ENCODE data around the gene ABCA9.

ABCA9 gene

GRCh38 chr17:69096541-69096940 lies 35.8 kb upstream of the ABCA9 start:
- Histone ChIP-seq H2AFZ (no peak overlapping the region), H3K27me3 (ENCODE audit: control insufficient read depth, insufficient read depth, low read length) (no peaks in the 10 kb centered on the region), H3K36me3 (ENCODE audit: control insufficient read depth, insufficient read depth, low read length) (no peaks in the 10 kb centered on the region), H3K4me2 (ENCODE audit: low read length) (no peak overlapping the region), H3K79me2 (no peaks in the 10 kb centered on the region), H3K4me3 (ENCODE audit: low read depth, low read length) (no peak overlapping the region), H3K4me1 (no peaks in the 10 kb centered on the region), H3K9ac (no peak overlapping the region), H3K9me3 (ENCODE audit: control insufficient read depth, low read length) (no peaks in the 10 kb centered on the region), H3K27ac (no peak overlapping the region)
- no peak for TF ChIP-seq CTCF (IDR thresholded peaks at IDR 0.05)

- Histone ChIP-seq H2AFZ (no peak overlapping the region), H3K9ac (no peak overlapping the region), H3K27ac (no peak overlapping the region), H3K79me2 (no peaks in the 10 kb centered on the region), H3K36me3 (ENCODE audit: control insufficient read depth, insufficient read depth, low read length) (no peaks in the 10 kb centered on the region), H3K4me2 (ENCODE audit: low read length) (no peak overlapping the region), H3K27me3 (ENCODE audit: control insufficient read depth, insufficient read depth, low read length) (no peaks in the 10 kb centered on the region), H3K4me3 (ENCODE audit: low read depth, low read length) (no peak overlapping the region), H3K9me3 (ENCODE audit: control insufficient read depth, low read length) (no peaks in the 10 kb centered on the region), H3K4me1 (no peaks in the 10 kb centered on the region)
- TF ChIP-seq CTCF (IDR thresholded peaks at IDR 0.05), result no peak
Measured at GRCh38 chr17:69093995-69094394, 33.3 kb upstream of the ABCA9 start.

- Histone ChIP-seq H3K27ac (no peak overlapping the region), H3K36me3 (ENCODE audit: control insufficient read depth, insufficient read depth, low read length) (no peaks in the 10 kb centered on the region), H3K27me3 (ENCODE audit: control insufficient read depth, insufficient read depth, low read length) (no peaks in the 10 kb centered on the region), H3K9me3 (ENCODE audit: control insufficient read depth, low read length) (no peaks in the 10 kb centered on the region), H3K4me2 (ENCODE audit: low read length) (no peak overlapping the region), H2AFZ (no peak overlapping the region), H3K4me1 (no peaks in the 10 kb centered on the region), H3K9ac (no peak overlapping the region), H3K4me3 (ENCODE audit: low read depth, low read length) (no peak overlapping the region), H3K79me2 (no peaks in the 10 kb centered on the region)
- no peak for TF ChIP-seq CTCF (IDR thresholded peaks at IDR 0.05)
Measured at GRCh38 chr17:69093279-69093789, 32.6 kb upstream of the ABCA9 start.

GRCh38 chr17:69090365-69090764 lies 29.6 kb upstream of the ABCA9 start:
- H3K4me2 ChIP-seq (ENCODE audit: low read length), result no peak overlapping the region
- H3K27me3 ChIP-seq (ENCODE audit: control insufficient read depth, insufficient read depth, low read length), result no peaks in the 10 kb centered on the region
- no peak for TF ChIP-seq CTCF (IDR thresholded peaks at IDR 0.05)
- no peak overlapping the region for H3K27ac ChIP-seq
- H3K9me3 ChIP-seq (ENCODE audit: control insufficient read depth, low read length), result no peaks in the 10 kb centered on the region
- H3K4me3 ChIP-seq (ENCODE audit: low read depth, low read length), result no peak overlapping the region
- H2AFZ ChIP-seq, result no peak overlapping the region
- H3K9ac ChIP-seq, result no peak overlapping the region
- H3K79me2 ChIP-seq, result no peaks in the 10 kb centered on the region
- H3K4me1 ChIP-seq, result no peaks in the 10 kb centered on the region
- H3K36me3 ChIP-seq (ENCODE audit: control insufficient read depth, insufficient read depth, low read length), result no peaks in the 10 kb centered on the region

- no peaks in the 10 kb centered on the region for H3K4me1 ChIP-seq
- H2AFZ ChIP-seq, result no peak overlapping the region
- H3K9ac ChIP-seq, result no peak overlapping the region
- no peaks in the 10 kb centered on the region for H3K27me3 ChIP-seq (ENCODE audit: control insufficient read depth, insufficient read depth, low read length)
- H3K4me2 ChIP-seq (ENCODE audit: low read length), result no peak overlapping the region
- TF ChIP-seq CTCF (IDR thresholded peaks at IDR 0.05), result no peak
- H3K27ac ChIP-seq, result no peak overlapping the region
- H3K9me3 ChIP-seq (ENCODE audit: control insufficient read depth, low read length), result no peaks in the 10 kb centered on the region
- H3K4me3 ChIP-seq (ENCODE audit: low read depth, low read length), result no peak overlapping the region
- no peaks in the 10 kb centered on the region for H3K36me3 ChIP-seq (ENCODE audit: control insufficient read depth, insufficient read depth, low read length)
- H3K79me2 ChIP-seq, result no peaks in the 10 kb centered on the region
Measured at GRCh38 chr17:69088643-69089200, 28.0 kb upstream of the ABCA9 start.

All from parathyroid adenoma (tissue), 2 donors.